VCaP (cell line): ENCODE measurements around the gene TGM2.

Experiments used
- H3K27ac ChIP-seq: fragments of 450-650 bp; 2 replicates; pipeline ENCODE4 v1.5.1; 2017
- CTCF ChIP-seq: fragments of 450-650 bp; conservative IDR thresholded peaks from 2 replicates; pipeline ENCODE4 v1.5.1; 2017; ENCODE audit warnings: mild to moderate bottlenecking, moderate library complexity

TGM2 gene

GRCh38 chr20:38135271-38135650 is 29.8 kb downstream of the TGM2 start:
- no peak for TF ChIP-seq CTCF
- H3K27ac ChIP-seq, result peak overlapping the region; percentile 71

GRCh38 chr20:38134427-38135270 is 30.4 kb downstream of the TGM2 start:
- TF ChIP-seq CTCF, result no peak
- peak overlapping the region; percentile 71 for H3K27ac ChIP-seq

GRCh38 chr20:38133680-38134426 is 31.2 kb downstream of the TGM2 start:
- TF ChIP-seq CTCF, result no peak
- peak overlapping the region; percentile 71 for H3K27ac ChIP-seq

DNA sequence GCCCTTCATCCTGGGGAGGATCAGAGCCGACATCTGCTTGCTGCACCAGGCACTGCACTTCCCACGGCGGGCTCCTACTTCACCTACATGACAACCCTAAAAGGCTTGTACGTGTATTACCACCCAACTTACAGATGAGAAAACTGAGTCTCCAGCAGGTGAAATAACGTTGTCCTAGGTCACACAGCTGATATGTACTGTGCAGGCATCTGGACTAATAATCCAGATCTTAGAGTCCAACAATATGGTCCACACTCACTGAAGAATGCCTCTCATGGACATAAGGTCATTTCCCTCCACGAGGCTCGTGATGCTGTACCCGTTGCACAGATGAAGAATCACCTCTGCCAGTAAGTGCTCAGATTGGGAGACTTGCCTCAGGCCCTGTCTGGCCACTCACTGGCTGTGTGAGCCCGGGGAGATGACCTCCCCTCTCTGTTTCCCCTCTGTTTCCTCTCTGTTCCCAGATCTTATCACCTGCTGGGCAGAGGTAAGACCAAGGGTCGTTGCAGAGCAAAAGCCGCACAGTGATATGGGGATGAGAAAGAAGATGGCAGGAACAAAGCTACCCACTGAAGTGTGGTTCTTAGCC is 32.1 kb downstream of the TGM2 start:
- H3K27ac ChIP-seq, result peak overlapping the region; percentile 71; the same call in 1 of the 2 replicates
- TF ChIP-seq CTCF, result no peak

- no peak for TF ChIP-seq CTCF
- no peak overlapping the region; the same call in 1 of the 2 replicates for H3K27ac ChIP-seq
Observed at GRCh38 chr20:38132156-38132909, 32.7 kb downstream of the TGM2 start.

DNA sequence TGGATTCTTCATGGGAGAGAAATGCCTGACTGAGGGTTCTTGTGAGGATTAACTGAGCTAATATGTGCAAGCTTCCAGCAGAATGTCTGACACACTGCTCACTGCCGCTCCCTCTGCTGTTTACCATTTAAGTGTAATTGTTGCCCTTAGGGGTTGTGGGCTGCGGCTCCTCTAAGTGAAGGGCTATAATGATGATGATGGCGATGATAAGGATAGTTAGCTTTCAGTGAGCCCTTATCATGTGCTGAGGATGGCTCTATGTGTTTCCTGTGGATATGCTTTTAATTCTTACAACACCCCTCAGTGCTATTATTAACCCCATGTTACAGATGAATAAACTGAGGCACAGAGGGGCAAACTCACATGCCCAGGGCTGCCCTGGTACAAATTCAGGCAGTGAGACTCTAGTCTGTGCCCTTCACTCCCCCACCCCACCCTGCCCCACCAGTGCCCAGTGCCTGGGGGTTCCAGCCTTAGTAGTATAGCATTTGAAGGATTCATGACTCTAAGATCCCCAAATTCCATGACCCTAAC is 33.4 kb downstream of the TGM2 start:
- no peak for TF ChIP-seq CTCF
- no peak overlapping the region; the same call in 1 of the 2 replicates for H3K27ac ChIP-seq
